Stimulated activated CD4-positive, alpha-beta T cell treated with anti-CD3 and anti-CD28 coated beads, Interleukin-2, amount 100 ng/mL, for 48 hours (primary cell): Measurements from ENCODE around the gene EP400.
"Not testable (repeated sequence)": the region's sequence is repeated elsewhere in the genome, so short reads cannot be mapped to it uniquely, and the experiment has no call there.

Source experiments
- DNase-seq, 2 donors: peaks; one replicate each; pipeline ENCODE4 v3.0.0-alpha.2; 2020

The EP400 gene

DNA sequence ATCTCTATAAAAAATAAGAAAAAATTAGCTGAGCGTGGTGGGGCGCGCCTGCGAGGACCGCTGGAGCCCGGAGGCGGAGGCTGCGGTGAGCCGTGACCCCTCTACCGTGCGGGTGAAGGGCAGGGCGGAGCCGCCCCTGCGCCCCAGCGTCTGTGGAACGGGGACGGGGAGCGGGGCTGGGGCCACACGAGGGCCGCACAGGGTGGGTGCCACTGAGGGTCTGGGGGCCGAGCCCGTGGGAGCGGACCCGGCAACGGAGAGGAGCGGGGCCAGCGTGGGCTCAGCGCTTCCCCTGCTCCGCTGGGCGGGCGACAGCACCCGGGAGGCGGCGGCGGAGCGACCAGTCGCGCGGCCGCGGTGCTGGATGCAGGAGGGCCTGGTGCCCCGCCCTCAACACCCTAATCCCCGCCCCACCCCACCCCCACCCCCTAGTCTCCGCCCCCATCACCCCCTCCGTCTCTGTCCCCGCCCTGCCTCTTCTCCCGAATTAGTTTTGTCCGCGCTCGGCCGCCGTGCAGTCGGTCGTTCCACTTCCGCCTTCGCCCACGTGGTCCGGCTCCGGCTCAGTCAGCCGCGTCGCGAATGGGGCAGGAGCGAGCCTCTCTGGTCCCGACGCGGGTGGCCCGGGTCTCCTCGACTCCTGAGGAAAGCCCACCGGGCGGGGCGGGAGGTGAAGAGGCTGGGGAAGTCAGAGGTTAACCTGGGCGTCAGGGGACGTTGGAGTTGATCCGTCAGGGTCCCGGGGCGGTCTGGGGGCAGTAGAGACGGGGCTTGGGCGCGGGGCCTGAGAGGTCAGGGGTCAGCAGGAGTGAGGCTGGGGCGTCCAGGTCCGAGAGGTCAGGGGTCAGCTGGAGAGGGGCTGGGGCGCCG, 20.8 kb upstream of the EP400 start, which contains the start of gene PUS1:
Gene PUS1 (plus strand): TSS at position 566 of the 870 bp plus-strand sequence. CDS start 447 bp downstream, outside the sequence.
- DNase-seq, result peak; percentile 87 to 91

DNA sequence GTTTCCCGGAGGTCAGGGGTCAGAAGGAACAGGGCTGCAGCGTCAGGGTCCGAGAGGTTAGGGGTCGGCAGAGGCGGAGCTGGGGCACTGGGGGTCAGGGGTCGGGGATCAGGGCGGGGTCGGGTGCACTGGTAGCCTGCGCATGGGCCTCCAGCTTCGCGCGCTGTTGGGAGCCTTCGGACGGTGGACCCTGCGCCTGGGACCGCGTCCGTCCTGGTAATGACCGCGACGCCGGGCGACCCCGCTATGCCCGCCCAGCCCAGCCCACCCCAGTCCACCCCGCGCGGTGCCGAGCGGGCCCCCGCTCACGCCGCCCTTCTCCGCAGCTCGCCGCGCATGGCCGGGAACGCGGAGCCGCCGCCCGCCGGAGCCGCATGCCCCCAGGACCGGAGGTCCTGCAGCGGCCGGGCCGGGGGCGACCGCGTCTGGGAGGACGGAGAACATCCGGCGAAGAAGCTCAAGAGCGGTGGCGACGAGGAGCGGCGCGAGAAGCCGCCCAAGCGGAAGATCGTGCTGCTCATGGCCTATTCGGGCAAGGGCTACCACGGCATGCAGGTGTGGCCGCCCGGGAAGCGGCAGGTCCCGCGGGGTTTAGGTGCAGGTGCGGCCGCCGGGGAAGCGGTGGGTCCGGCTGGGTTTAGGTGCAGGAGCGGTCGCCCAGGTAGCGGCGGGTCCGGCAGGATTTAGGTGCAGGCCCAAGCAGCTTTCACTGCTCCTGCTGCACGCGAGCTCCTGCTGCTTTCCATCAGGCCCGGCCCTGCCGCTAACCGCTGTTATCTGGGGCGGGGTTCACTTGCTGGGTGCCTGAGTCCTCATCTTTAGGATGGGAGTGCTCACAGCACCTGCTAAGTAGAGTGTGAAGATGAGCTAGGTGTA, 19.9 kb upstream of the EP400 start:
- DNase-seq, result no peak

DNA sequence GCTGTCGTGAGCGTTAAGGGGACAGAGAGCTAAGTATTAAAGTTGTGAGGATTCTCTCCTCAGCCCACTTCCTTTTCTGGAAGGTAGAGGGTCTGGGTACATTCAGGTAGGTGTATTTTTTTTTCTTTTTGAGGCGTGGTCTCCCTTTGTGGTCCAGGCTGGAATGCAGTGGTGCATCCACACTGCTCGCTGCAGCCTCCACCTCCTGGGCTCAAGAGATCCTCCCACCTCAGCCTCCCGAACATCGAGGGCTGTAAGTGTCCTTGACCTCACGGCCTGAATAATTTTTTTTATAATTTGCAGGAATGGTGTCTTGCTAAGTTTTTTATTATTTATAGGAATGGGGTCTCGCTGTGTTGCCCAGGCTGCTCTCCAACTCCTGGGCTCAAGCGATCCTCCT, 19.2 kb upstream of the EP400 start:
- DNase-seq, result no peak

DNA sequence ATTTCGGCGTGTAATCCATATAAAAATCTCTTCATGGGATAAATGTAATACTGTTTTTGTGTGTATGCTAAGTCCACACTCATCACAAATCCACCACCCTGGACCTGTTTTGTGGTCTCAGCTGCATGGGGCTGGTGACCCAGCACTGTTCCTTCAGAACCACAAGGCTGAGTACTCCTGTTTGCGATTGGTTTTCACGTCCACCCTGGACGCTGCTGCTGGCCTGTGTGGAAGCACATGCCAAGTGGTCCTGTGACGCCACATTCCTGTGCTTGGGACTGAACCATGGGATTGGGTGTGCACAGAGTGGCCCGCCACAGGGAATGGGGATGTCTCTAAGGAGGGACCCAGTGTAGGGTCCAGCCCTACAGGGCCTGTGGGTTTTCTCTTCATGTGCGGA, 16.4 kb upstream of the EP400 start:
- DNase-seq, result no peak

DNA sequence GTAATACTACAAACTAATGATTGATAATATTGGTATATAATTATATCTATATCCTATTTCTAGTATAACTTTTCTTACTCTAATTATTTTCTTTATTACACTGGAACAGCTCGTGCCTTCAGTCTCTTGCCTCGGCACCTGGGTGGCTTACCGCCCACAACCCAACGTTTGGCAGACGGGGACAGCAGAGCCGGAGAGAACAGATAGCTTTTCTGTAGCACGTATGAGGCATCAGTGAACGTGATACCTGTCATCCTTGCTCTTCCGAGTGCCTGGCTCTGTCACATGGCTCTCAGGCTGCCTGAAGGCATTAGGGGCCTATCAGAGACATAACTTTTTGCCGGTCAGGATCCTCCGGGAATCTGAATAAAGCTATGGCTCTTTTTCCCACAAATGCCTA, 15.2 kb upstream of the EP400 start:
- DNase-seq, result no peak

DNA sequence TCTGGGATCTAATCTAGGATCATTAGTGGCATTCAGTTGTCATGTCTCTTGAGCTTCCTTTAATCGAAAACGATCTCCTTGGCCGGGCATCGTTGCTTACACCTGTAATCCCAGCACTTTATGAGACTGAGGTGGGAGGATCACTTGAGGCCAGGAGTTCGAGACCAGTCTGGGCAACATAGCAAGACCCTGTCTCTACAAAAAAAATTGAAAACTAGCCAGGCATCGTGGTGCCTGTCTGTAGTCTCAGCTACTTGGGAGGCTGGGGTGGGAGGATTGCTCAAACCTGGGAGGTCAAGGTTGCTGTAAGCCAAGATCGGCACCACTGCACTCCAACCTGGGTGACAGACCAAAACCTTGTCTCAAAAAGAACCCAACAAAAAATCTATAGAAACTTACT, 11.7 kb upstream of the EP400 start:
- no peak for DNase-seq

DNA sequence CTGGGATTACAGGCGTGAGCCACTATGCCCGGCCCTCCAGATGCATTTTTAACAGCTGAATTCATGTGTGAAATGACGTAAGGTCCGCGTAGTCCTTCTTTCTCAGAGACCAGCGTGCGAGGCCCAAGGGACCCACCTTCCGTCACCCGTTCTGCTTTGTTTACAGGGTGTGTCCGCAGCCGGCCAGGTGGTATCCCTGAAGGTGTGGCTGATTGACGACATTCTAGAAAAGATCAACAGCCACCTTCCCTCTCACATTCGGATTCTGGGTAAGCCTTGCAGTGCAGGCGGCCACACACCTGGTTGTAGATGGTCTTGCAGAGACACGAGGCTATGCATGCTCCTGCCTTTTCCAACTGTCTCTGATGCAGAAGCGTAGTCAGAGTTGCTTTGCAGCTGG, 10.7 kb upstream of the EP400 start:
- DNase-seq, result no peak

DNA sequence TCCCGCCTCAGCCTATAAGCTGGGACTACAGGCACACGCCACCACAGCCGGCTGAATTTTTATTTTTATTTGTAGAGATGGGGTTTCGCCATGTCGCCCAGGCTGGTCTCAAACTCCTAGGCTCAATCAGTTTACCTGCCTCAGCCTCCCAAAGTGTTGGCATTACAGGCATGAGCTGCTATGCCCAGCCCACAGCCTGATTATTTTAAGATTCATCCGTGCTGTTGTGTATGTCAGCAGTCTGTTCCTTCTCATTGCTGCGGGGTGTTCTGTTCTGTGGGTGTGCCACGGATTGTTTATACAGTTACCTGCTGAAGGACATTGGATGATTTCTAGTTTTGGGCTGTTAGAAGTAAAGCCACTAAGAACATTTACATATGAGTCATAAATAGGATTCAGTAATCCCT, 9.6 kb upstream of the EP400 start:
- no peak for DNase-seq

DNA sequence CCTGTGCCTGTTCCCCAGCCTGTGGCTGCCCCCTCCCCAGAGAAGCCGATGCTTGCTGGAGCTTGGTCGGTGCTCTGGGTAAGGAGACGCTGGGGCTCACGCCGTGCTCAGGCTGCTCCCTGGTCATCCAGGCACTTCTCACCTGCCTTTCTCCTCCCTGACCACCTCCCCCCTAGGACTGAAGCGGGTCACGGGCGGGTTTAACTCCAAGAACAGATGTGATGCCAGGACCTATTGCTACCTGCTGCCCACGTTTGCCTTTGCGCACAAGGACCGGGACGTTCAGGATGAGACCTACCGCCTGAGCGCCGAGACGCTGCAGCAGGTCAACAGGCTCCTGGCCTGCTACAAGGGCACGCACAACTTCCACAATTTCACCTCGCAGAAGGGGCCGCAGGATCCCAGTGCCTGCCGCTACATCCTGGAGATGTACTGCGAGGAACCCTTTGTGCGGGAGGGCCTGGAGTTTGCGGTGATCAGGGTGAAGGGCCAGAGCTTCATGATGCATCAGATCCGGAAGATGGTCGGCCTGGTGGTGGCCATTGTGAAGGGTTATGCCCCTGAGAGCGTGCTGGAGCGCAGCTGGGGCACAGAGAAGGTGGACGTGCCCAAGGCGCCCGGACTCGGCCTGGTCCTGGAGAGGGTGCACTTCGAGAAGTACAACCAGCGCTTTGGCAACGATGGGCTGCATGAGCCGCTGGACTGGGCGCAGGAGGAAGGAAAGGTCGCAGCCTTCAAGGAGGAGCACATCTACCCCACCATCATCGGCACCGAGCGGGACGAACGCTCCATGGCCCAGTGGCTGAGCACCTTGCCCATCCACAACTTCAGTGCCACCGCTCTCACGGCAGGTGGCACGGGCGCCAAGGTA, 8.4 kb upstream of the EP400 start:
- no peak for DNase-seq

DNA sequence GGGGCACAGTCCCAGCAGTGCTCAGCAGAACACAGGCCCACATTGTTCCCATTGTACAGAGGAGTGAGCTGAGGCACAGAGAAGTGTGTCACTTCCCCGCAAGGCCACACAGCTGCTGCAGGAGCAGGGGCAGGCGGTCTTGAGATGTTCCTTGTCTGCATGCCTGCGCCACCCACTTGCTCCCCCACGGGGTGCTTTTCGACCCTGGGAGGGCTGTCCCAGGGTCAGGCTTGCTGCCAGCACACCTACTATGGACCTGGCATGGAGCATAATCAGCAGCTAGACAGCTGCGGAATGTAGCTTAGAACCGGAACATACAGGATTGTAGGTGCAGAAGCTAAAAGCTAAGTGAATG, 7.8 kb upstream of the EP400 start:
- no peak for DNase-seq

DNA sequence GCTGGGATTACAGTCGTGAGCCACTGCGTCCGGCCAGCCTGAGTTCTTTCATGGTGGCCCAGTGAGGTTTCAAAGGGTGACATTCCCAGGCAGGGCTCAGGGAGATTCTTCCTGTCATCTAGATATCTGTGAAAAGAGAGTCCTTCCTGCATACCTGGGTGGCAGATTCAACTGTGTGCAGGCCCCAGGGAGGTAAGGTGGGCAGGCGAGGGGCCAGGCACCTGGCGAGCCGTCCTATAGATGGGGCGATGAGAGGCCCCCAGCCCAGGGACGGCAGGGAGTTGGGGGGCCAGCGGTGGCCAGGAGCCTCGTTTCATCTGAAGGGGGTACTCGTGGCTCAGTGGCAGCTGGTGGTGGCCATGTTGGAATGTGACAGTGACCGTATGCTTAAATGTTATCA, 7.1 kb upstream of the EP400 start:
- no peak for DNase-seq

DNA sequence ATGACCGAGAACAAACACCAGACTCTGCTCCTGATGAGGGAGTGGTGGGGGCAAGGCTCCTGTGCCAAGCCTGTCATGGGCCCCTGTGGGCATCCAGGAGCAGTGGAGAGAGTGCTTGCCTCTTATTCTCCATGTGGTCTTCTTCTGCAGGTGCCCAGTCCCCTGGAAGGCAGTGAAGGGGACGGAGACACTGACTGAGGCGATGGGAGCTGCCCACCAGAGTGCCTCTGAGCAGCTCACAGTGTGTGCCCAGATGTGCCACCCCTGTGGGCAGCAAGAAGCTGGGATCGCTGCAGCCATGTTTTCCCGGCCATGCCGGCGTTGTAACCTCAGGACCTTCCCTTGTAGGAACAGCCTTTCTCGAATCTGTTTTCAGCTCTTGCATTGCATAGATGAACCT, 6.4 kb upstream of the EP400 start:
- no peak for DNase-seq

DNA sequence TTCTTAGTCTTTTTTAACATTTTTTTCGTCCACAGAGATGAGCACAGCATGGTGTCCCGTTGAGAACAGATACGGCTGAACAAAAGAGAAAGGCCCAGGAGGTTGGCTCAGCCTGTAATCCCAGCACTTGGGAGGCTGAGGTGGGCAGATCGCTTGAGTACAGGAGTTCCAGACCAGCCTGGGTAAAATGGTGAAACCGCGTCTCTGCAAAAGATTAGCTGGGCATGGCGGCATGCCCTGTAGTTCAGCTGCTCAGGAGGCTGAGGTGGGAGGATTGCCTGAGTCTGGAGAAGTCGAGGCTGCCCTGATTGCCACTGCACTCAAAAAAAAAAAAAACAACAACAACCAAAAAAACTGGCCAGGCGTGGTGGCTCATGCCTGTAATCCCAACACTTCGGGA, 5.9 kb upstream of the EP400 start:
- no peak for DNase-seq

DNA sequence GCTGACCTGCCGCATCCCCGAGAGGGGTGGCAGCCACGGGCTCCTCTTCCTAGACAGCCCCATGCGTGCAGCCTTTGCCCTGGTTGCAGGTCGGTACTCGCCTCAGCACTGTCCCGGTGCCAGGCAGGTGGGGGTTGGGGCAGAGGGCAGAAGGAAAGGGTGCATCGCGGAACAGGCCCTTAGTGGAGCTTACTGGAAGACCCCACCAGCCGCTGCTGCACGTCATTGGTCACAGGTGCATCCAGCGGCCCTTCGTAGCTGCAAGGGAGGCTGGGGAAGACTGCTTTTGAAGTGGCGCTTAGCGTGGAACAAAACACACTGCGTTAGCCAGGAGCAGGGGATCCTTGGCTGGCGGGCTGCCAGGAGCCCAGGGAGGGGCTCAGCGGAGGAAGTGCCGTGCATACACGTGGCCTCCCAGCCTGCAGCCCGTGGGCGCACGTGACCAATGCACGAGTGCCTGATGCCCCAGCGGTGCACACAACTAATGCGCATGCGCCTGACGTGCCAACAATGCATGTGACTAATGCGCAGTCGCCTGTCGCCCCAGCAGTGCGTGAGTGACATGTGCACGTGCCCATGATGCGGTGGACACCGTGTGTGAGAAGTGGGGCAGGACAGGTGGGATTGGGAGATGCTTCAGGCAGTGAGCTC, 5.0 kb upstream of the EP400 start:
- DNase-seq, result no peak

DNA sequence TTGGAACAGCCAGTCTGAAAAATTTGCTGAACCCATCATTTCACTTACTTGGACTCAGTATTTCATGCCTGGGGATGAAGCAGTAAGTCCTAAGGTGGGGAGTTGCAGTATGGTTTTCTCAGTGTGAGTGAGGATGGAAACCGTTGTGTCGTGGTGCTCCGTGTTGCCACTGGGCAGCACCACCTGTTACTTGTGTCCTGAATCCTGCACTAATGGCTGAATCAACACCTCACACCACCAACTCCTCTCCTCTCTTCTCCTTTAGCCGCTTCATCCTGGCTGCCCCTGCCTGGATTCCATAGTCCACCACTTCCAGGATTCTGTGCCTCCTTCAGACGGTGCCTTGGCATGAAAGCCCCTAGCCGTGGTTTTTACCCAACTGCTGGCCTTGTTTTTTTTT, 3.0 kb upstream of the EP400 start:
- DNase-seq, result no peak

DNA sequence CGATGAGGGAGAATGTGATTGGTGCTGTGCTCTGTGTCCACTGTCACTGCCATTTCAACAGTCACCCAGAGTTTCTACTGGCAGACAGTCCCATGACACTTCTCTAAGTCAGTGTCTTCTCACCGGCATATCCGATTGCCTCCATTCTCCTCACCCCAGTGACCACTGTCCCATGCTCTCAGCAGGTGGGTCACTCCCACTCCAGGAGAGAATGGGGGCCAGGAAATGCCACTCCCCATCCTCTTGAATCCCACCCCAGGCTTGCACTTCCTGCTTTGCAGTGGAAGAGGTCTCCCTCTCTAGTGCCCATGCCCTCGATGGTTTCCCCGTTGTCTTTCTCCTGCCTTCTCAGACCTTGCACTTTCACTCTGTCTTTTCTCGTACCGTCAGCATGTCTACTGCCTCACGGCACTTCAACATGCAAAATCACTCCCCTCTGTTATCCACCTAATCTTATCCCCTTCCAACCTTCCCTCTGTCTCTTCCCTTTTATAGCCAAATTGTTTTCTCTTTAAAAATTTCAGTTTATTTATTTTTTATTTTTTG, 2.2 kb upstream of the EP400 start:
- DNase-seq, result no peak

DNA sequence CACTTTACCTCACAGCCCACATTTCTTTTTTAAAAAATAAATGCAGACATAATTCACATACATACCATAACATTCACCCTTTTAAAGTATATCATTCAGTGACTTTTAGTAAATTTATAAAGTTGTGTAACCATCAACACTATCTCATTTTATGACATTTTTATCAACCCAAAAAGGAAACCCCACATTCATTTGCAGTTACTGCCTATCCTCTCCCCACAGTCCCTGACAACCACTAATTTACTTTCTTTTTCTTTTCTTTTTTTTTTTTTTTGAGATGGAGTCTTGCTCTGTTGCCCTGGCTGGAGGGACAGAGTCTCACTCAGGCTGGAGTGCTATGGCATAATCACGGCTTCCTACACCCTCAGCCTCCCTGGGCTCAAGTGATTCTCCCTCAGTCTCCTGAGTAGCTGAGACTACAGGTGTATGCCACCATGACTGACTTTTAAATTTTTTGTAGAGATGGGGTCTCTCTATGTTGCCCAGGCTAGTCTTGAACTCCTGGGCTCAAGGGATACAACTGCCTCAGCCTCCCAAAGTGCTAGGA, 1.5 kb upstream of the EP400 start:
- DNase-seq, result no peak

DNA sequence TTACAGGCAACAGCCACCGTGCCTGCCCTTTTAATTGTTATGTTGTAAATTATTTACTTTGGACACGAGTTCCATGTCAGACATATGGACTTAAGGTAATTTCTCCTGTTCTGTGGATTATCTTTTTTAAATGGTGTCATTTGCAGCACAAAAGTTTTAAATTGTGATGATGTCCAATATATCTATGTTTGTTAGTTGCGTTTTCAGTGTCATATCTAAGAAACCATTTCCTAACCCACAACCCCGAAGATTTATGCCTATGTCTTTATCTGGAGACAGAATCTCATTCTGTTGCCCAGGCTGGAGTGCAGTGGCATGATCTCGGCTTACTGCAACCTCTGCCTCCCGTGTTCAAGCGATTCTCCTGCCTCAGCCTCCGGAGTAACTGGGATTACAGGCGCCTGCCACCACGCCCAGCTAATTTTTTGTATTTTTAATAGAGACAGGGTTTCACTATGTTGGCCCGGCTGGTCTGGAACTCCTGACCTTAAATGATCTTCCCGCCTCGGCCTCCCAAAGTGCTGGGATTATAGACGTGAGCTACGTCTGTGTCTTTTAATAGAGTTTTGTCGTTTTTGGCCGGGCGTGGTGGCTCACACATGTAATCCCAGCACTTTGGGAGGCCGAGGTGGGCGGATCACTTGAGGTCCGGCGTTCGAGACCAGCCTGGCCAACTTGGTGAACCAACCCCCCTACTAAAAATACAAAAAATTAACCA, 870 bp upstream of the EP400 start:
- not testable (repeated sequence) for DNase-seq

DNA sequence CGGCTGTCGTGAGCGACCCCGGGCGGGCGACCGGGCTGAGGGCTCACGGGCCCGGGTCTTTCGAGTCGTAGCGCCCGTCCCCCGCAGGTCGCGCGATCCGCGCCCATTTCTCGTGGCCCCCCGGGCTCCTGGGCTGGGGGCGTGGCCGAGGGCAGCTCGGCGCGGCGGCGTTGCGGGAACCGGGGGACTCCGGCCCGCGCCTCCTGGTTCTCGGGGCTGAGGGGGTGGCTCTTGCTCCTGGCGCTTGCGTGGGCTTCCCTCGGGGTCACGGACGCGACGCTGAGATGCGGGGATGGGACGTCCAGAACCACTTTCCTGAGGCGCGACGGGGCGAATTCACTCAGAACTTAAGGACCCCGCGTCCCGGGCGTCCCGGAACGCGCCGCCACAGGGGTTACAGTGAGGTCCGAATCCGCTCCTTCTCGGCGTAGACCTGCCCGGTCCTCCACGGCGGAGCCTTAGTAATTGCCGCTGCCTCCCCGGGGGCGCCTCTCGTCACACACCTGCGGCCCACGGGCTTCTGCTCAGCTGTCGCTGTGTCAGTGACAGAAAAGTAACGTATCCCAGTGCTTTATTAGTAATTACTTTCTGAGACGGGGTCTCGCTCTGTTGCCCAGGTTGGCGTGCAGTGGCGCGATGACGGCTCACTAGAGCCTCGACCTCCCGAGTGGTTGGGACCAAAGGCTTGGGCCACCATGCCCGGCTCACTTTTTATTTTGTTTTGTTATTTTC, 606 bp downstream of the EP400 start:
- peak in 1 of 2 donors; percentile 32 for DNase-seq

DNA sequence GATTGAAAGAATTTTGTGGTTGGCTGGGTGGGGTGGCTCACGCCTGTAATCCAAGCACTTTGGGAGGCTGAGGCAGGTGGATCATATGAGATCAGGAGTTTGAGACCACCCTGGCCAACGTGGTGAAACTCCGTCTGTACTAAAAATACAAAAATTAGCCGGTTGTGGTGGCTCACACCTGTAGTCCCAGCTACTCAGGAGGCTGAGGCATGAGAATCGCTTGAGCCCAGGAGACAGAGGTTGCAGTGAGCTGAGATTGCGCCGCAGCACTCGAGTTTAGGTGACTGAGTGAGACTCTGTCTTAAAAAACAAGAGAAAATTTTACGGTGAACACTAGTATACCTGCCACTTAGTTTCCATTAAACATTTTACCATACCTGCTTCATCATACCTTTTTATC, 4.1 kb downstream of the EP400 start:
- not testable (repeated sequence) for DNase-seq
